ENCODE data around the gene PNKP. TPM values are rescaled to one million over a fixed set of nuclear protein-coding genes. Genes with fewer than 3 reads are reported as not detected.
A peak's percentile ranks its signal among the peaks of the same experiment; 100 is the strongest.

PNKP gene
- 40.3 TPM for total RNA-seq

DNA sequence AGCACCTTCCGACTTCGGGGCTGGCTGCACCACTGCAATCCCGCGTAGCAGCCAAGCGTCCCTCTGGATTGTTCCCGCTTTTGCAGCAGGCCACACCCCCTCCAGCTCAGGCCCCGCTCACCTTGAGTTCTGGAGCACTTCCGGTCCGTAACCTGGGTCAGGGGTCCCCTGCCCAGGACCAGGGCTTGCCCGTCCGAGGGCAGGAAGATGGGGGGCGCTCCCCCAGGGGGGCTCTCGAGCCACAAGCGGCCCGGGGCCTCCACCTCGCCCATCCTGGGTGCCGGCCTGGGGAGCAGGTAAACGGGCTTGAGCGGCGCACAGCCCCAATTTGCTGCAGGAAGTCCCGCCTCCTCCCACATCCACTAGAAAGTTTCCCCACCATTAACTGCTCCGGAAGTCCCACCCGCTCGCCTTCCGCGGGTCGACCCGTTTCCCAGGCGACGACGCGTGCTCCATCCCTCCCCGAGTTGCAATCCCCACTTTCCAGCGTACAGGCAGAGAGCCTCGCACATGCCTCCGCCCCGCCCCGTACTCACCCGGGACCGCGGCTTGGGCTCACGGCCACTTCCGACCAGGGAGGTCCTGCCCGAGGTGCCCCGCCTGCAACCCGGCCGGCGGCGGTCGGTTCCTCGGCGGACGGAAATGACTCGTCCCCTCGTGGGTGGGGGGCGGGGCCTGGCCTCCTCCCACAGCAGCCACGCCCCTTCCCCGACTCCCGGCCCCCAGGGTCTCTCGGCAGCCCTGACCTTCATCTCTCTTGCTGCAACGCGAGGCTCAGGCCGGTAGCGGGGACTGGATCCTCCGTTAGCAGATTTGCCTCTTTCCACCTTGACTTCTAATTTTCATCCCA is at the start of gene PNKP:
TSS of gene PNKP (minus strand) at position 644 of the 850 bp plus-strand sequence. CDS start at position 272, 372 bp downstream.
- H3K27me3 ChIP-seq: no peaks in the 10 kb centered on the region
- peaks cover 0 to 17% of the 10 kb centered on the region in 2 donors for H3K36me3 ChIP-seq
- peak within 1 kb of the TSS; percentile 95 for H3K27ac ChIP-seq
- DNase-seq (ENCODE audit: extremely low spot score in 2 of 2): peak in 1 of 2 donors; percentile 98
- TF ChIP-seq POLR2AphosphoS5 (IDR thresholded peaks at IDR 0.05; ENCODE audit: insufficient read depth in 1 of 2, low read depth in 1 of 2) (peak; percentile 90 to 97), POLR2A (IDR thresholded peaks at IDR 0.05) (peak in 1 of 2 donors; percentile 50), CTCF (IDR thresholded peaks at IDR 0.05) (no peak)
- peaks cover 51% of the 10 kb centered on the region for H3K4me1 ChIP-seq
- H3K4me3 ChIP-seq: peak within 1 kb of the TSS; percentile 74 to 80
- H3K9me3 ChIP-seq: no peaks in the 10 kb centered on the region
- intact Hi-C loops (cut with DNase I): no loop called here

DNA sequence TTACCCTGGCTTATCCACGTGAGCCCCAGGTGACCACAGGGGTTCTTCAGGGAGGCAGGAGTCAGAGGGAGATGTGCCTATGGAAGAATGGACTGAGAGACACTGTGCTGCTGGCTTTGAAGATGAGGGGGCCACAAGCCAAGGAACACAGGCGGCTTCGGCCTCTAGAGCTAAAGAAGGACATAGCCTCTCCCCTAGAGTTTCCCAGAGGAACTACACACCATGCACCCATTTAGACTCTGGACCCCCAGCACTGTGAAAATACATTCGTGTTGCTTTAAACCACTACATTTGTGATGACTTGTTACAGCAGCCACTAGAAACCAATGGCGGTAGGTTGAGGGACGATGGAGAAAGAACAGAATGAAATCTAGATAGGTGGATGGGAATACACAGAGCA is 47.9 kb upstream of the PNKP start:
- Histone ChIP-seq H3K4me1 (no peaks in the 10 kb centered on the region), H3K9me3 (no peaks in the 10 kb centered on the region), H3K36me3 (no peaks in the 10 kb centered on the region), H3K27ac (no peak overlapping the region), H3K27me3 (no peaks in the 10 kb centered on the region), H3K4me3 (no peak overlapping the region)
- intact Hi-C loops (cut with DNase I): no loop called here
- TF ChIP-seq POLR2AphosphoS5 (IDR thresholded peaks at IDR 0.05; ENCODE audit: insufficient read depth in 1 of 2, low read depth in 1 of 2) (no peak), POLR2A (IDR thresholded peaks at IDR 0.05) (no peak), CTCF (IDR thresholded peaks at IDR 0.05) (no peak)
- no peak for DNase-seq (ENCODE audit: extremely low spot score in 2 of 2)

DNA sequence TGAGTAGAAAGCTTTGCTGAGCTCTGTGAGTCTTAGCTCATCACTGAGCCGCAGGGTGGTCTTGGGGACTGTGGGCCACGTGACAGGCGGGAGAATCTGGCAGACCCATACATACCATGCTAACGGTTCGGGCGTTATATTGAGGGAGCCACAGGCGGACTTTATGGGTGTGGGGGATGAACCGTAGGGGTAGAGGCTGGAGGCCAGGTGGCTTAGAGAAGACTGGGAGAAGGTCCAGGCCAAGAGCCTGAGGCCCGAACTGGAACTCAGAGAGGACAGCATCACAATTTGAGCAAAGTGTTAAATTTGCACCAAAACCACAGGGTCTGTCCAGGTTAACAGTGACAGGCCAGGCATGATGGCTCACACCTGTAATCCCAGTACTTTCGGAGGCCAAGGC is 46.3 kb upstream of the PNKP start:
- no peaks in the 10 kb centered on the region for H3K27me3 ChIP-seq
- DNase-seq (ENCODE audit: extremely low spot score in 2 of 2): no peak
- no peaks in the 10 kb centered on the region for H3K9me3 ChIP-seq
- intact Hi-C loops (cut with DNase I): no loop called here
- no peak overlapping the region for H3K27ac ChIP-seq
- H3K4me3 ChIP-seq: no peak overlapping the region
- H3K36me3 ChIP-seq: peaks cover 0 to 8% of the 10 kb centered on the region in 2 donors
- TF ChIP-seq POLR2AphosphoS5 (IDR thresholded peaks at IDR 0.05; ENCODE audit: insufficient read depth in 1 of 2, low read depth in 1 of 2): no peak
- TF ChIP-seq POLR2A (IDR thresholded peaks at IDR 0.05): no peak
- no peak for TF ChIP-seq CTCF (IDR thresholded peaks at IDR 0.05)
- no peaks in the 10 kb centered on the region for H3K4me1 ChIP-seq

GRCh38 chr19:49912965-49913685 is 45.7 kb upstream of the PNKP start:
- no peak for DNase-seq (ENCODE audit: extremely low spot score in 2 of 2)
- intact Hi-C loops (cut with DNase I): no loop called here
- H3K9me3 ChIP-seq: no peaks in the 10 kb centered on the region
- no peak overlapping the region for H3K4me3 ChIP-seq
- H3K27ac ChIP-seq: no peak overlapping the region
- H3K27me3 ChIP-seq: no peaks in the 10 kb centered on the region
- peaks cover 0 to 14% of the 10 kb centered on the region in 2 donors for H3K36me3 ChIP-seq
- TF ChIP-seq POLR2AphosphoS5 (IDR thresholded peaks at IDR 0.05; ENCODE audit: insufficient read depth in 1 of 2, low read depth in 1 of 2) (no peak), POLR2A (IDR thresholded peaks at IDR 0.05) (no peak), CTCF (IDR thresholded peaks at IDR 0.05) (no peak)
- no peaks in the 10 kb centered on the region for H3K4me1 ChIP-seq
